ENCODE results near the gene SSR2. TPM values are rescaled to one million over a fixed set of nuclear protein-coding genes. Genes with fewer than 3 reads are reported as not detected.

SSR2 gene
- total and polyA plus RNA-seq, 2 experiments from 2014 or later: 136 to 291 TPM

DNA sequence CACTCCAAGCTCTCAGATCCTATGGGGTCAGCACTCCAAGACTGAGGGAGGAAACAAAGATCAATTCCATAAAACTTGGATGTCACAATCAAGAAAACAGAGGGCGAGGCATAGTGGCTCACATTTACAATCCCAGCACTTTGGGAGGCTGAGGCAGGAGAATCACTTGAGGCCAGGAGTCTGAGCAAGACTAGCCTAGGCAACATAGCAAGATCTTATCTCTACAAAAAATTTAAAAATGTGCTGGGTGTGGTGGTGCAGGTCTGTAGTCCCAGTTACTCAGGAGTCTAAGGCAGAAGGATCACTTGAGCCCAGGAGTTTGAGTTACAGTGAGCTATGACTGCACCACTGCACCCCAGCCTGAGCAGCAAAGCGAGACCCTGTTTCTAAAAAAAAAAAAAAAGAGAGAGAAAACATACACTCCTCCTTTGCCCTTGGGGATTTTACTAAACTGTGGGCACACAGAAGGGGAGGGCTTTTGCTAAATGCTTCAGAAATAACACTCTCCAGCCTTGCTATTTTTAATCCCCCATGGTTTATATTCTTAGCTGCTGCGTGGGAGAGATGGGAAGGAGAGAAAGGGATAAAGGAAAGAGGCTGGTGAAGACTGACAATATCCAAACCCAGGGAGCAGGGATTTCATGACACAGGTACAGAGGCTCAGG, 60.5 kb downstream of the SSR2 start (continued):
- no peak for TF ChIP-seq JUNB (IDR thresholded peaks at IDR 0.05; ENCODE audit: unreplicated experiment)
- TF ChIP-seq POLR2AphosphoS5 (IDR thresholded peaks at IDR 0.05; ENCODE audit: low read depth): no peak
- no peak for TF ChIP-seq CREB1 (CRISPR knock-in tag; IDR thresholded peaks at IDR 0.05; ENCODE audit: low read depth)
- no peak for TF ChIP-seq ZNF331 (CRISPR knock-in tag; IDR thresholded peaks at IDR 0.05; ENCODE audit: low read depth)
- TF ChIP-seq, protein P1, sequence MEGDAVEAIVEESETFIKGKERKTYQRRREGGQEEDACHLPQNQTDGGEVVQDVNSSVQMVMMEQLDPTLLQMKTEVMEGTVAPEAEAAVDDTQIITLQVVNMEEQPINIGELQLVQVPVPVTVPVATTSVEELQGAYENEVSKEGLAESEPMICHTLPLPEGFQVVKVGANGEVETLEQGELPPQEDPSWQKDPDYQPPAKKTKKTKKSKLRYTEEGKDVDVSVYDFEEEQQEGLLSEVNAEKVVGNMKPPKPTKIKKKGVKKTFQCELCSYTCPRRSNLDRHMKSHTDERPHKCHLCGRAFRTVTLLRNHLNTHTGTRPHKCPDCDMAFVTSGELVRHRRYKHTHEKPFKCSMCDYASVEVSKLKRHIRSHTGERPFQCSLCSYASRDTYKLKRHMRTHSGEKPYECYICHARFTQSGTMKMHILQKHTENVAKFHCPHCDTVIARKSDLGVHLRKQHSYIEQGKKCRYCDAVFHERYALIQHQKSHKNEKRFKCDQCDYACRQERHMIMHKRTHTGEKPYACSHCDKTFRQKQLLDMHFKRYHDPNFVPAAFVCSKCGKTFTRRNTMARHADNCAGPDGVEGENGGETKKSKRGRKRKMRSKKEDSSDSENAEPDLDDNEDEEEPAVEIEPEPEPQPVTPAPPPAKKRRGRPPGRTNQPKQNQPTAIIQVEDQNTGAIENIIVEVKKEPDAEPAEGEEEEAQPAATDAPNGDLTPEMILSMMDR (conservative IDR thresholded peaks at IDR 0.05; ENCODE audit: low read depth in 2 of 2): no peak
- TF ChIP-seq STAT1 (IDR thresholded peaks at IDR 0.05; ENCODE audit: unreplicated experiment): no peak
- TF ChIP-seq EZH2phosphoT487 (IDR thresholded peaks at IDR 0.05; ENCODE audit: unreplicated experiment): no peak

Other genes starting within 250 kb of the SSR2 start
- gene GON4L, start 163.7 kb downstream of the SSR2 start, total RNA-seq (2014; rRNA removed; shearing (Covaris generic)): 37.6 and 45.2 TPM in 2 replicates
- gene GON4L, start 163.7 kb downstream of the SSR2 start, polyA plus RNA-seq (2016; fragmentation: Nextera tagmentation; extraction: Ambion mirVana): 85.7 and 93.1 TPM in 2 replicates
- 15.9 and 17.4 TPM in 2 replicates for gene SYT11, start 161.4 kb downstream of the SSR2 start, total RNA-seq (2014; rRNA removed; shearing (Covaris generic))
- gene SYT11, start 161.4 kb downstream of the SSR2 start, polyA plus RNA-seq (2016; fragmentation: Nextera tagmentation; extraction: Ambion mirVana): 3.9 and 4.7 TPM in 2 replicates
- 15.8 and 24.4 TPM in 2 replicates for gene RIT1, start 109.6 kb downstream of the SSR2 start, total RNA-seq (2014; rRNA removed; shearing (Covaris generic))
- gene RIT1, start 109.6 kb downstream of the SSR2 start, polyA plus RNA-seq (2016; fragmentation: Nextera tagmentation; extraction: Ambion mirVana): 19.3 and 21.5 TPM in 2 replicates
- 56.0 and 57.7 TPM in 2 replicates for gene KHDC4, start 86.5 kb downstream of the SSR2 start, total RNA-seq (2014; rRNA removed; shearing (Covaris generic))
- 41.2 and 47.1 TPM in 2 replicates for gene KHDC4, start 86.5 kb downstream of the SSR2 start, polyA plus RNA-seq (2016; fragmentation: Nextera tagmentation; extraction: Ambion mirVana)
- gene RXFP4, start 79.3 kb downstream of the SSR2 start, total RNA-seq (2014; rRNA removed; shearing (Covaris generic)): not detected in 2 replicates
- 0.23 TPM in 1 of 2 replicates, not detected in the other for gene RXFP4, start 79.3 kb downstream of the SSR2 start, polyA plus RNA-seq (2016; fragmentation: Nextera tagmentation; extraction: Ambion mirVana)
- gene ARHGEF2, start 42.4 kb downstream of the SSR2 start, total RNA-seq (2014; rRNA removed; shearing (Covaris generic)): 64.0 and 87.6 TPM in 2 replicates
- gene ARHGEF2, start 42.4 kb downstream of the SSR2 start, polyA plus RNA-seq (2016; fragmentation: Nextera tagmentation; extraction: Ambion mirVana): 21.2 and 23.0 TPM in 2 replicates
- gene UBQLN4, start 32.8 kb upstream of the SSR2 start, total RNA-seq (2014; rRNA removed; shearing (Covaris generic)): 28.4 and 30.5 TPM in 2 replicates
- 10.0 and 11.2 TPM in 2 replicates for gene UBQLN4, start 32.8 kb upstream of the SSR2 start, polyA plus RNA-seq (2016; fragmentation: Nextera tagmentation; extraction: Ambion mirVana)
- 35.2 and 67.3 TPM in 2 replicates for gene LAMTOR2, start 33.8 kb upstream of the SSR2 start, total RNA-seq (2014; rRNA removed; shearing (Covaris generic))
- 108 and 113 TPM in 2 replicates for gene LAMTOR2, start 33.8 kb upstream of the SSR2 start, polyA plus RNA-seq (2016; fragmentation: Nextera tagmentation; extraction: Ambion mirVana)
- 21.3 and 30.0 TPM in 2 replicates for gene RAB25, start 40.2 kb upstream of the SSR2 start, total RNA-seq (2014; rRNA removed; shearing (Covaris generic))
- gene RAB25, start 40.2 kb upstream of the SSR2 start, polyA plus RNA-seq (2016; fragmentation: Nextera tagmentation; extraction: Ambion mirVana): 42.7 and 47.3 TPM in 2 replicates
- gene MEX3A, start 61.5 kb upstream of the SSR2 start, total RNA-seq (2014; rRNA removed; shearing (Covaris generic)): 31.5 and 38.1 TPM in 2 replicates
- 18.5 and 19.7 TPM in 2 replicates for gene MEX3A, start 61.5 kb upstream of the SSR2 start, polyA plus RNA-seq (2016; fragmentation: Nextera tagmentation; extraction: Ambion mirVana)
- 56.3 and 68.9 TPM in 2 replicates for gene LMNA, start 93.8 kb upstream of the SSR2 start, total RNA-seq (2014; rRNA removed; shearing (Covaris generic))
- 35.5 and 38.9 TPM in 2 replicates for gene LMNA, start 93.8 kb upstream of the SSR2 start, polyA plus RNA-seq (2016; fragmentation: Nextera tagmentation; extraction: Ambion mirVana)
- 17.0 and 20.2 TPM in 2 replicates for gene SEMA4A, start 132.6 kb upstream of the SSR2 start, total RNA-seq (2014; rRNA removed; shearing (Covaris generic))
- 5.5 and 5.6 TPM in 2 replicates for gene SEMA4A, start 132.6 kb upstream of the SSR2 start, polyA plus RNA-seq (2016; fragmentation: Nextera tagmentation; extraction: Ambion mirVana)
- gene SLC25A44, start 173.2 kb upstream of the SSR2 start, total RNA-seq (2014; rRNA removed; shearing (Covaris generic)): 19.9 and 25.1 TPM in 2 replicates
- 7.0 and 7.6 TPM in 2 replicates for gene SLC25A44, start 173.2 kb upstream of the SSR2 start, polyA plus RNA-seq (2016; fragmentation: Nextera tagmentation; extraction: Ambion mirVana)
- 86.1 and 112 TPM in 2 replicates for gene PMF1, start 192.1 kb upstream of the SSR2 start, total RNA-seq (2014; rRNA removed; shearing (Covaris generic))
- gene PMF1, start 192.1 kb upstream of the SSR2 start, polyA plus RNA-seq (2016; fragmentation: Nextera tagmentation; extraction: Ambion mirVana): 118 and 120 TPM in 2 replicates
- 0.42 and 2.7 TPM in 2 replicates for gene BGLAP, start 221.2 kb upstream of the SSR2 start, total RNA-seq (2014; rRNA removed; shearing (Covaris generic))
- 0.36 and 1.2 TPM in 2 replicates for gene BGLAP, start 221.2 kb upstream of the SSR2 start, polyA plus RNA-seq (2016; fragmentation: Nextera tagmentation; extraction: Ambion mirVana)
- gene PAQR6, start 227.1 kb upstream of the SSR2 start, total RNA-seq (2014; rRNA removed; shearing (Covaris generic)): 3.3 and 4.2 TPM in 2 replicates
- gene PAQR6, start 227.1 kb upstream of the SSR2 start, polyA plus RNA-seq (2016; fragmentation: Nextera tagmentation; extraction: Ambion mirVana): 2.4 and 2.6 TPM in 2 replicates